ENCODE data around the gene FOXA2.

Gene FOXA2

GRCh38 chr20:22578221-22579118 lies 5.9 kb downstream of the FOXA2 start:
- no peak overlapping the region for H3K27ac Mint-ChIP-seq
- H3K4me1 Mint-ChIP-seq (ENCODE audit: low read depth) = no peaks in the 10 kb centered on the region
- H3K4me3 Mint-ChIP-seq = no peak overlapping the region
- H3K36me3 Mint-ChIP-seq (ENCODE audit: low read depth) = no peaks in the 10 kb centered on the region
- H3K27me3 Mint-ChIP-seq = peaks cover 93% of the 10 kb centered on the region
- no peak for DNase-seq
- H3K9me3 Mint-ChIP-seq = no peaks in the 10 kb centered on the region

GRCh38 chr20:22577515-22578220 lies 6.7 kb downstream of the FOXA2 start:
- Mint-ChIP-seq H3K27ac (no peak overlapping the region), H3K9me3 (no peaks in the 10 kb centered on the region), H3K27me3 (peaks cover 94% of the 10 kb centered on the region), H3K4me1 (ENCODE audit: low read depth) (no peaks in the 10 kb centered on the region), H3K4me3 (no peak overlapping the region), H3K36me3 (ENCODE audit: low read depth) (no peaks in the 10 kb centered on the region)
- no peak for DNase-seq

- Mint-ChIP-seq H3K4me1 (ENCODE audit: low read depth) (no peaks in the 10 kb centered on the region), H3K36me3 (ENCODE audit: low read depth) (no peaks in the 10 kb centered on the region), H3K4me3 (no peak overlapping the region), H3K27ac (no peak overlapping the region), H3K27me3 (peaks cover 95% of the 10 kb centered on the region), H3K9me3 (no peaks in the 10 kb centered on the region)
- no peak for DNase-seq
Measured at GRCh38 chr20:22576733-22577514, 7.4 kb downstream of the FOXA2 start.

- no peaks in the 10 kb centered on the region for H3K36me3 Mint-ChIP-seq (ENCODE audit: low read depth)
Measured at GRCh38 chr20:22576273-22576672, 8.1 kb downstream of the FOXA2 start.

GRCh38 chr20:22575737-22576136 lies 8.6 kb downstream of the FOXA2 start:
- H3K27ac Mint-ChIP-seq = no peak overlapping the region
- peaks cover 95% of the 10 kb centered on the region for H3K27me3 Mint-ChIP-seq
- H3K36me3 Mint-ChIP-seq (ENCODE audit: low read depth) = no peaks in the 10 kb centered on the region
- no peak overlapping the region for H3K4me3 Mint-ChIP-seq
- H3K9me3 Mint-ChIP-seq = no peaks in the 10 kb centered on the region
- no peak for DNase-seq
- H3K4me1 Mint-ChIP-seq (ENCODE audit: low read depth) = no peaks in the 10 kb centered on the region

More at GRCh38 chr20:22576273-22576672, 8.1 kb downstream of the FOXA2 start:
- Mint-ChIP-seq H3K27ac (no peak overlapping the region), H3K4me1 (ENCODE audit: low read depth) (no peaks in the 10 kb centered on the region), H3K9me3 (no peaks in the 10 kb centered on the region), H3K27me3 (peaks cover 95% of the 10 kb centered on the region), H3K4me3 (no peak overlapping the region)
- DNase-seq = no peak

- Mint-ChIP-seq H3K36me3 (ENCODE audit: low read depth) (no peaks in the 10 kb centered on the region), H3K9me3 (no peaks in the 10 kb centered on the region), H3K4me1 (ENCODE audit: low read depth) (no peaks in the 10 kb centered on the region), H3K4me3 (no peak overlapping the region), H3K27me3 (peaks cover 91% of the 10 kb centered on the region), H3K27ac (no peak overlapping the region)
- no peak for DNase-seq
Measured at GRCh38 chr20:22575087-22575721, 9.2 kb downstream of the FOXA2 start.

GRCh38 chr20:22574545-22575086 lies 9.8 kb downstream of the FOXA2 start:
- Mint-ChIP-seq H3K9me3 (no peaks in the 10 kb centered on the region), H3K36me3 (ENCODE audit: low read depth) (no peaks in the 10 kb centered on the region), H3K27me3 (peaks cover 89% of the 10 kb centered on the region), H3K27ac (no peak overlapping the region), H3K4me1 (ENCODE audit: low read depth) (no peaks in the 10 kb centered on the region), H3K4me3 (no peak overlapping the region)
- DNase-seq = no peak

GRCh38 chr20:22572491-22572890 lies 11.9 kb downstream of the FOXA2 start:
- no peak for DNase-seq
- Mint-ChIP-seq H3K4me1 (ENCODE audit: low read depth) (no peaks in the 10 kb centered on the region), H3K36me3 (ENCODE audit: low read depth) (no peaks in the 10 kb centered on the region), H3K9me3 (no peaks in the 10 kb centered on the region), H3K27me3 (peaks cover 88% of the 10 kb centered on the region), H3K27ac (no peak overlapping the region), H3K4me3 (no peak overlapping the region)

- Mint-ChIP-seq H3K27me3 (peaks cover 88% of the 10 kb centered on the region), H3K27ac (no peak overlapping the region), H3K36me3 (ENCODE audit: low read depth) (no peaks in the 10 kb centered on the region), H3K4me1 (ENCODE audit: low read depth) (no peaks in the 10 kb centered on the region), H3K4me3 (no peak overlapping the region), H3K9me3 (no peaks in the 10 kb centered on the region)
- no peak for DNase-seq
Measured at GRCh38 chr20:22572023-22572422, 12.3 kb downstream of the FOXA2 start.

- Mint-ChIP-seq H3K4me3 (no peak overlapping the region), H3K36me3 (ENCODE audit: low read depth) (no peaks in the 10 kb centered on the region), H3K4me1 (ENCODE audit: low read depth) (no peaks in the 10 kb centered on the region), H3K27me3 (peaks cover 85% of the 10 kb centered on the region), H3K9me3 (no peaks in the 10 kb centered on the region), H3K27ac (no peak overlapping the region)
- no peak for DNase-seq
Measured at GRCh38 chr20:22569353-22569752, 15.0 kb downstream of the FOXA2 start.

- Mint-ChIP-seq H3K4me3 (no peak overlapping the region), H3K4me1 (ENCODE audit: low read depth) (no peaks in the 10 kb centered on the region), H3K36me3 (ENCODE audit: low read depth) (no peaks in the 10 kb centered on the region), H3K9me3 (no peaks in the 10 kb centered on the region), H3K27ac (no peak overlapping the region), H3K27me3 (peaks cover 87% of the 10 kb centered on the region)
- DNase-seq = no peak
Measured at GRCh38 chr20:22568872-22569344, 15.5 kb downstream of the FOXA2 start.

GRCh38 chr20:22567944-22568871 lies 16.2 kb downstream of the FOXA2 start:
- Mint-ChIP-seq H3K9me3 (no peaks in the 10 kb centered on the region), H3K4me3 (no peak overlapping the region), H3K27me3 (peaks cover 86% of the 10 kb centered on the region), H3K4me1 (ENCODE audit: low read depth) (no peaks in the 10 kb centered on the region), H3K27ac (no peak overlapping the region), H3K36me3 (ENCODE audit: low read depth) (no peaks in the 10 kb centered on the region)
- no peak for DNase-seq

All from activated T-cell treated with anti-CD3 and anti-CD28 coated beads, Interleukin-2, amount 50 U/mL, for 24 hours (primary cell).